ENCODE data around the gene ITGB5. TPM values are rescaled to one million over a fixed set of nuclear protein-coding genes. Genes with fewer than 3 reads are reported as not detected.

Gene ITGB5
- total RNA-seq, 1 experiment from 2014 or later = 67.2 TPM

DNA sequence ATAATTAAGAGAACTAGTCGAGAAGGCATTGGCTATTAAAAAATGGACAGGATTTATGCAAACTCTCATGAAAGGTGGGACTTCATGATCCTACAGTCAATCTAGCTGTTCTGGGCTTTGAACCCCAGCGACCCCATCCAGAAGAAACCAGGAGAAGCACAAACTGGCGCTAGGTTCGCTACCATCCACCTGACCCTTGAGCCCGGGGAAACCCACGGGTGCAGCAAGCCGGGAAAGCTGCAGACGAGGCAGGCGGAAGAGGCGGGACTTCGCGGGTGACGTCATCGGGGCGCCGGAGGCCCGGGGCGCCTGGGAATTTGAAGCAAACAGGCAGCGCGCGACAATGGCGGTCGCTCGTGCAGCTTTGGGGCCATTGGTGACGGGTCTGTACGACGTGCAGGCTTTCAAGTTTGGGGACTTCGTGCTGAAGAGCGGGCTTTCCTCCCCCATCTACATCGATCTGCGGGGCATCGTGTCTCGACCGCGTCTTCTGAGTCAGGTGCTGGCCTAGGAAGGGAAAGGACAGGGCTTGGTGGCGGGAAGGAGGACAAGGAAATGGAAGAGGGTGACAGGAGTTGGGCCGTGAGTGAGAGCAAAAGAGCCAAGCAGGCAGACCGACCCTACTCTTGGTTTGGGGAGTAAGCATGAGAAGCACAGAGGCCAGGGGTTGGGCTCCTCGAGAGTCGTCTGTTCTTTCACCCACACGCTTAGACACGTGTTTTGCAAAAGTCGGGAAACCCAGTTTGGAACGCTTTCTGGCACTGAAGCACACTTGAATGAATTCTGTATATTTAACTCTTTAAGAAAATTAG lies 156.8 kb downstream of the ITGB5 start, which contains the start of gene UMPS:
Gene UMPS, plus strand, starts transcription at position 324 of the 812 bp plus-strand sequence. Its CDS starts 20 bp downstream, at position 344.
- TF ChIP-seq EZH2 (IDR thresholded peaks at IDR 0.05; ENCODE audit: low read length, unreplicated experiment) = no peak
- ChIA-PET CTCF (no interaction called here), POLR2A (ENCODE audit: unreplicated experiment) (interaction anchor here (0.6 kb wide), 1 partner anchor 549 kb away, joined by 4 read pairs; no protein-coding TSS in a partner anchor)
- Histone ChIP-seq H3K4me1 (ENCODE audit: insufficient read depth, low read length) (peaks cover 15% of the 10 kb centered on the region), H4K20me1 (ENCODE audit: low read length) (peaks cover 15% of the 10 kb centered on the region; the same call in 1 of the 2 replicates), H3K9me3 (ENCODE audit: low read length) (no peaks in the 10 kb centered on the region), H3K9me2 (replicated peaks; ENCODE audit: low read length) (no peaks in the 10 kb centered on the region), H3K79me2 (ENCODE audit: low read length) (peaks cover 48% of the 10 kb centered on the region), H3F3A (ENCODE audit: low read length, unreplicated experiment) (no peaks in the 10 kb centered on the region), H3K4me2 (ENCODE audit: low read length) (peak within 1 kb of the TSS; percentile 77), H2AFZ (ENCODE audit: low read length) (peak within 1 kb of the TSS; percentile 76), H3K27me3 (ENCODE audit: low read length) (no peaks in the 10 kb centered on the region), H3K9ac (ENCODE audit: low read length) (peak within 1 kb of the TSS; percentile 95), H3K27ac (ENCODE audit: low read length) (peak within 1 kb of the TSS; percentile 44), H3K4me3 (ENCODE audit: low read length) (peak within 1 kb of the TSS; percentile 78), H3K36me3 (ENCODE audit: low read depth, low read length) (peaks cover 4% of the 10 kb centered on the region; the same call in 1 of the 2 replicates)
- intact Hi-C loops (cut with micrococcal nuclease) = no loop called here
- ATAC-seq (peak; percentile 96), DNase-seq (peak; percentile 80)
- TSS peak; percentile 65 for BruUV-seq (replicated peaks)

- H4K20me1 ChIP-seq (ENCODE audit: low read length) = no peaks in the 10 kb centered on the region
Observed at GRCh38 chr3:124722589-124722988, 164.6 kb downstream of the ITGB5 start.

DNA sequence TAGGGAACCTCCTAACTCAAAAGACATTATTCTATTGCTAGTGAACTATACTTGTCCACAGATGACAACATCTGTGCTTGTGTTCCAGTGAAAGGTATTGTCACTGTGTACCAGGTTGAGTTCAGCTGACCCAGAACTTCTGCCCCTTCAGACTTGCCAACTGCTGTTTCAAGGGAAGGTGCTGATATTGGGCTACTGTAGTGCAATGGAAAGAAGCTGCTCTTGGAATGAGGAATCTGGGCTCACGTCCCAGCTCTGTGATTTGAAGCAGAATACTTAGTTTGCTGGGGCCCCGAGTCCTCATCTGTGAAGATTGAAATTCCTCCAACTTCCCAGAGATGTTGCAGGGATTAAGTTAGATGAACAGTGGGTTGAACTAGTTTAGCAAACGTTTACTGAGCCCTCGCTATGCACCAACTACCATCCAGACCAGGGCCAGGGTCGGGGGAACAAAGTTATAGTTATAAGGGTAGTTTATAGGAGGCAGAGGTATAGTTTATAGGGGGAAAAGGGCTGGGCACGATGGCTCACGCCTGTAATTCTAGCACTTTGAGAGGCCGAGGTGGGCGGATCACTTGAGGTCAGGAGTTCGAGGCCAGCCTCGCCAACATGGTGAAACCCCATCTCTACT lies 172.8 kb downstream of the ITGB5 start:
- Histone ChIP-seq H3K4me3 (ENCODE audit: low read length) (no peak overlapping the region), H3K79me2 (ENCODE audit: low read length) (no peaks in the 10 kb centered on the region), H3K27ac (ENCODE audit: low read length) (no peak overlapping the region), H3K36me3 (ENCODE audit: low read depth, low read length) (no peaks in the 10 kb centered on the region), H4K20me1 (ENCODE audit: low read length) (no peaks in the 10 kb centered on the region), H3K9ac (ENCODE audit: low read length) (no peak overlapping the region), H3K4me1 (ENCODE audit: insufficient read depth, low read length) (no peaks in the 10 kb centered on the region), H3F3A (ENCODE audit: low read length, unreplicated experiment) (no peaks in the 10 kb centered on the region), H3K9me3 (ENCODE audit: low read length) (no peaks in the 10 kb centered on the region), H3K9me2 (replicated peaks; ENCODE audit: low read length) (no peaks in the 10 kb centered on the region), H3K27me3 (ENCODE audit: low read length) (no peaks in the 10 kb centered on the region), H3K4me2 (ENCODE audit: low read length) (no peak overlapping the region), H2AFZ (ENCODE audit: low read length) (no peak overlapping the region)
- POLR2A ChIA-PET (ENCODE audit: unreplicated experiment) = no interaction called here
- intact Hi-C loops (cut with micrococcal nuclease) = no loop called here
- ATAC-seq = no peak
- no TSS peak for BruUV-seq (replicated peaks)
- TF ChIP-seq, protein P1, sequence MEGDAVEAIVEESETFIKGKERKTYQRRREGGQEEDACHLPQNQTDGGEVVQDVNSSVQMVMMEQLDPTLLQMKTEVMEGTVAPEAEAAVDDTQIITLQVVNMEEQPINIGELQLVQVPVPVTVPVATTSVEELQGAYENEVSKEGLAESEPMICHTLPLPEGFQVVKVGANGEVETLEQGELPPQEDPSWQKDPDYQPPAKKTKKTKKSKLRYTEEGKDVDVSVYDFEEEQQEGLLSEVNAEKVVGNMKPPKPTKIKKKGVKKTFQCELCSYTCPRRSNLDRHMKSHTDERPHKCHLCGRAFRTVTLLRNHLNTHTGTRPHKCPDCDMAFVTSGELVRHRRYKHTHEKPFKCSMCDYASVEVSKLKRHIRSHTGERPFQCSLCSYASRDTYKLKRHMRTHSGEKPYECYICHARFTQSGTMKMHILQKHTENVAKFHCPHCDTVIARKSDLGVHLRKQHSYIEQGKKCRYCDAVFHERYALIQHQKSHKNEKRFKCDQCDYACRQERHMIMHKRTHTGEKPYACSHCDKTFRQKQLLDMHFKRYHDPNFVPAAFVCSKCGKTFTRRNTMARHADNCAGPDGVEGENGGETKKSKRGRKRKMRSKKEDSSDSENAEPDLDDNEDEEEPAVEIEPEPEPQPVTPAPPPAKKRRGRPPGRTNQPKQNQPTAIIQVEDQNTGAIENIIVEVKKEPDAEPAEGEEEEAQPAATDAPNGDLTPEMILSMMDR (conservative IDR thresholded peaks at IDR 0.05; ENCODE audit: low read depth, low read length) = no peak
- DNase-seq = no peak
- CTCF ChIA-PET = no interaction called here

More at GRCh38 chr3:124722589-124722988, 164.6 kb downstream of the ITGB5 start:
- no peaks in the 10 kb centered on the region for H3F3A ChIP-seq (ENCODE audit: low read length, unreplicated experiment)
- no TSS peak for BruUV-seq (replicated peaks)
- TF ChIP-seq EZH2 (IDR thresholded peaks at IDR 0.05; ENCODE audit: low read length, unreplicated experiment) = no peak
- no peak for TF ChIP-seq EZH2phosphoT487 (IDR thresholded peaks at IDR 0.05; ENCODE audit: borderline replicate concordance, low read length)
- TF ChIP-seq, protein P1 (conservative IDR thresholded peaks at IDR 0.05; ENCODE audit: low read depth, low read length) = no peak
- DNase-seq (no peak), ATAC-seq (no peak)
- intact Hi-C loops (cut with micrococcal nuclease) = no loop called here
- no peak overlapping the region for H3K4me3 ChIP-seq (ENCODE audit: low read length)
- H3K4me2 ChIP-seq (ENCODE audit: low read length) = no peak overlapping the region
- no peaks in the 10 kb centered on the region for H3K4me1 ChIP-seq (ENCODE audit: insufficient read depth, low read length)
- POLR2A ChIA-PET (ENCODE audit: unreplicated experiment) = no interaction called here
- no peak overlapping the region for H3K9ac ChIP-seq (ENCODE audit: low read length)
- peaks cover 12% of the 10 kb centered on the region; the same call in 1 of the 2 replicates for H3K27me3 ChIP-seq (ENCODE audit: low read length)
- no peak overlapping the region for H3K27ac ChIP-seq (ENCODE audit: low read length)
- no peaks in the 10 kb centered on the region for H3K36me3 ChIP-seq (ENCODE audit: low read depth, low read length)
- CTCF ChIA-PET = no interaction called here
- H3K9me2 ChIP-seq (replicated peaks; ENCODE audit: low read length) = no peaks in the 10 kb centered on the region
- H3K9me3 ChIP-seq (ENCODE audit: low read length) = no peaks in the 10 kb centered on the region
- H2AFZ ChIP-seq (ENCODE audit: low read length) = no peak overlapping the region
- no peaks in the 10 kb centered on the region for H3K79me2 ChIP-seq (ENCODE audit: low read length)

Small RNA genes within 50 kb of the gene (microRNA-seq; reads per million reads assigned to microRNA genes)
- not detected for gene MIR544B (ENCODE audit: unreplicated experiment)

Other genes starting within 250 kb of the ITGB5 start
- gene UMPS, start 156.9 kb downstream of the ITGB5 start, total RNA-seq (2014; rRNA removed) = 38.4 and 63.5 TPM in 2 replicates
- 0.04 TPM in 1 of 2 replicates, not detected in the other for gene MUC13, start 47.4 kb upstream of the ITGB5 start, total RNA-seq (2014; rRNA removed)
- 1.2 and 3.2 TPM in 2 replicates for gene HEG1, start 168.6 kb upstream of the ITGB5 start, total RNA-seq (2014; rRNA removed)